Right atrium auricular region (tissue), 2 donors: ENCODE measurements around the gene PFN2. TPM values are rescaled to one million over a fixed set of nuclear protein-coding genes. Genes with fewer than 3 reads are reported as not detected.

Experiments used
- DNase-seq: peaks from one replicate; pipeline ENCODE4 v3.0.0-alpha.2; 2019; ENCODE audit warnings: low spot score
- H3K27ac ChIP-seq, 2 donors: fragments of 200-600 bp; sonication (generic); 1 replicate in 1 of 2; 2 replicates in 1 of 2; pipeline ENCODE4 v1.5.1; 2016 to 2019
- H3K27me3 ChIP-seq, 2 donors: fragments of 200-600 bp; sonication (generic); one replicate each; pipeline versions ENCODE4 v1.5.1 to v1.6.0; 2017 to 2019
- H3K36me3 ChIP-seq: fragments of 200-600 bp; sonication (generic); one replicate; pipeline ENCODE4 v1.5.1; 2016
- H3K4me1 ChIP-seq, 2 donors: fragments of 200-600 bp; sonication (generic); one replicate each; pipeline versions ENCODE4 v1.5.1 to v1.6.0; 2017 to 2019
- H3K4me3 ChIP-seq, 2 donors: fragments of 200-600 bp; sonication (generic); 1 replicate in 1 of 2; 2 replicates in 1 of 2; pipeline ENCODE4 v1.5.1; 2017 to 2019; ENCODE audit warnings: mild to moderate bottlenecking in 1 of 2, moderate library complexity in 1 of 2
- H3K9me3 ChIP-seq, 2 donors: fragments of 200-600 bp; sonication (generic); one replicate each; pipeline ENCODE4 v1.5.1; 2019
- CTCF ChIP-seq, 2 donors: fragments of 200-600 bp; sonication (generic); IDR thresholded peaks; one replicate each; pipeline ENCODE4 v1.5.1; 2019; ENCODE audit warnings: antibody characterized with exemption in 2 of 2
- total RNA-seq, 2 donors: library from RNA; depleted of rRNA; stranded (reverse); fragments of >200 nt; gene quantifications; one replicate each; pipeline ENCODE4 v1.1.0, GENCODE V29; 2016

The PFN2 gene
- total RNA-seq, 2 donors from 2014 or later: 28.1 to 29.3 TPM

DNA sequence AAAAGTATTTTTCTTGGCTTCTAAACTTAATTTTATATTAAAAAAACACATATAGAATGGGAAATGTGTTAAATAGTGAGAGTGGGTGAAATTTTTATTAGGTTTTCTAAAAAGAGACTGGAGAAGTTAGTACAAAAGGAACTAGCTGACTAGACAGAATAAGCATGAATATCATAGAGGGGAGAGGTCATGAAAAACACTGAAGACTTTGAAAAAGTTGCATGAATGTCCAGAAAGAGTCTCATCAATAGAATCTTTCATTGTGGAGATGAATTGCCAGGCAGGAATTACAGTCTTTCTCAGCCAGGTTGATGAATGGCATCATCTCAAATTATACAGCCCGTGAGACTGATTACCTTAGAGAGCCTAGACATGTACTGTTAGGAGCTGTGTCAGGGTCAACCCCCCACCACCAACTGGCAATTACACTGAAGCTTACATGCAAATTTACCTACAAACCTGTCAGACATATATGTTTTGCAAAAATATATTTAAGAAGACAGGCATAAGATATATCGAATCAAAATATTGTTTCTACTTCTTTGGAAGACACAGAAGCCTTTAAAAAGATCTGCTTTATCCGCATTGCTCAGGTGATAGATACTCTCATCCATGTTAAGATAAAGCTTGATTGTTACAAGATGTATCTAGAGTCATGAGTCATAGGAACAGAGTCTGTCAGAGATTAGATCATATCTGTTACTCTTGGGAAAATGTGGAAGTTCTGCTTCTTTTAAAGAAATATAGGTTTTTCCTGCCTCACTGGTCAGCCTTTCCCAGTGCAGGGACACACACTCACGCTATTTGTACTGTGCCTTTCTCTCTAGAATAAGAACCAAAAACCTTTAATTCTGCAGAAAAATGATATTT, 34.8 kb upstream of the PFN2 start:
- H3K27ac ChIP-seq: no peak overlapping the region
- no peaks in the 10 kb centered on the region for H3K9me3 ChIP-seq
- H3K4me1 ChIP-seq: no peaks in the 10 kb centered on the region
- no peak for DNase-seq
- H3K36me3 ChIP-seq: no peaks in the 10 kb centered on the region
- no peak overlapping the region for H3K4me3 ChIP-seq
- H3K27me3 ChIP-seq: no peaks in the 10 kb centered on the region
- TF ChIP-seq CTCF (IDR thresholded peaks at IDR 0.05): no peak

DNA sequence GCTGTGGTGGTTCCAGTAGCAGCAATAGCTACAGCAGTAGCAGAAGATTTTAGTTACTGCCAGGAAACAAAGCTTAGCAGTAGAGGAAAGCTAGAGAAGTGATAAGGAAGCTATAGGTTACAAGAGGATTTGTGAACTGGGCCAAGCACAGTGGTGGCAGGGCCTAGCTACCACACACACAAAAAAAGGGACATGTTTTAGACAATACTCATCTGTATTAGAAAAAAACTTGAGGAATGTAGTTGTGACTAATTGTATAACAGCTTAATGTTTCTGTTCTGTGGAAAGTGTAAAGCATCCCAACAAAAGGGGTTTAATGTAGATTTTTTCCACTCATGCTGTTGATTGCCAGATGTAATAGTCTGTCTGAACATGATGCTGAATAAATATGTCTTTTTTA, 29.9 kb upstream of the PFN2 start:
- no peaks in the 10 kb centered on the region for H3K4me1 ChIP-seq

DNA sequence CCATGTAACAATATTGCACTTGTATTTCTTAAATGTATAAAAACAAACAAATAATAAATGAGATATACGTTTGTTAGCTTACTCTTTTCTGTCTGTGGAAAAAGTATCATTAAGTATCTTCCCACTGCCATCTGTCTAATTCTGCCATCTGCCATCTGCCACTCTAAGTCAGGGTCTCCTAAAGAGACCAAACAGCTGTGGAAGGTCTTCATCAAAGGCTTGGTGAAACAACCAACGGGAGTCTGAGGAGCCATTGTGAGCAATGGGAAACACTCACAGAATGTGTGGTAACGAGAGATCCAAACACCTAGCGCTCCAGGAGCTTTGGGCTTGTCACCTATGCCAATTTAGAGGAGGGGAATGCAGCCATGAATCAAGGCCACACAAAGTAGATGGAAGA, 28.7 kb upstream of the PFN2 start:
- TF ChIP-seq CTCF (IDR thresholded peaks at IDR 0.05): no peak
- no peaks in the 10 kb centered on the region for H3K36me3 ChIP-seq
- no peaks in the 10 kb centered on the region for H3K27me3 ChIP-seq
- peaks cover 0 to 20% of the 10 kb centered on the region in 2 donors for H3K9me3 ChIP-seq
- H3K4me1 ChIP-seq: no peaks in the 10 kb centered on the region
- no peak overlapping the region for H3K27ac ChIP-seq
- DNase-seq: no peak
- H3K4me3 ChIP-seq: no peak overlapping the region

More for the DNA sequence above, 29.9 kb upstream of the PFN2 start:
- Histone ChIP-seq H3K36me3 (no peaks in the 10 kb centered on the region), H3K27me3 (no peaks in the 10 kb centered on the region), H3K9me3 (peaks cover 0 to 12% of the 10 kb centered on the region in 2 donors), H3K4me3 (no peak overlapping the region), H3K27ac (no peak overlapping the region)
- no peak for DNase-seq
- no peak for TF ChIP-seq CTCF (IDR thresholded peaks at IDR 0.05)

- H3K27me3 ChIP-seq: no peaks in the 10 kb centered on the region
- peaks cover 0 to 25% of the 10 kb centered on the region in 2 donors for H3K9me3 ChIP-seq
- no peak for TF ChIP-seq CTCF (IDR thresholded peaks at IDR 0.05)
- no peak overlapping the region for H3K4me3 ChIP-seq
- no peaks in the 10 kb centered on the region for H3K4me1 ChIP-seq
- H3K27ac ChIP-seq: no peak overlapping the region
- no peak for DNase-seq
- H3K36me3 ChIP-seq: no peaks in the 10 kb centered on the region
Measured at GRCh38 chr3:149998946-149999345, 28.3 kb upstream of the PFN2 start.

DNA sequence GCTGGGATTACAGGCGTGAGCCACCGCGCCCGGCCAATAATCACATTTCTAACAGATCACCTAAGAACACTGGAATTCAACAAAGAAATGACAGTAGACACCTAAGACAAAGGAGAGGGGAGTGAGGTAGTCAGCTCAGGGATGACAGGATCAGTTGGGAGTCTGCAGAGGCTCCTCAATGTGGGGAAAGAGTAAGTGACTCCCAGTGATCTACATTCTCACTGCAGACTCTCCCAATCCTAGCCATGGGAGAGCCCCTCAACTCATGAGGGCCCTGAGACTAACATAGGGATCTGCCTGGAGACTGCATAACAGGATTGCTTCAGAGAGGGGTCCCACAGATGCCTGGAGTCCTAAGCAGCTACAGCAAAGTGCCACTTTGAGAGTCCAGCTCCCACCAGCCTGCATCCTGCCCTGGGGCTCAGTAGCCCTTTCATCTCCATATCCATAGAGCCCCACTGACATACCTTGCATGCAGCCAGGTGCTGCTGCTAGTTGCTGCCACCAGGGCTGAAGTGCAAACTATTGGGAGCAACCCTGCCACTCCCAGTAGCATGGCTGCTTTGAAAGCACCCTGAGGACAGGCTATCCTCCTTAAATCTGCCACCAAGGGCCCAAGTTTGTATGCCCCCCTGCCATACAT, 21.8 kb upstream of the PFN2 start:
- DNase-seq: no peak
- H3K4me3 ChIP-seq: no peak overlapping the region

More for the DNA sequence above, 21.8 kb upstream of the PFN2 start:
- no peaks in the 10 kb centered on the region for H3K36me3 ChIP-seq
- H3K27ac ChIP-seq: no peak overlapping the region
- peaks cover 0 to 19% of the 10 kb centered on the region in 2 donors for H3K9me3 ChIP-seq
- H3K27me3 ChIP-seq: no peaks in the 10 kb centered on the region
- H3K4me1 ChIP-seq: no peaks in the 10 kb centered on the region
- TF ChIP-seq CTCF (IDR thresholded peaks at IDR 0.05): no peak
